HuH-7 (cell line): ENCODE data around the gene MLLT1.

ENCODE experiments used
- DNase-seq: peaks from one replicate; pipeline ENCODE4 v3.0.0; 2011; ENCODE audit warnings: low spot score

The MLLT1 gene

DNA sequence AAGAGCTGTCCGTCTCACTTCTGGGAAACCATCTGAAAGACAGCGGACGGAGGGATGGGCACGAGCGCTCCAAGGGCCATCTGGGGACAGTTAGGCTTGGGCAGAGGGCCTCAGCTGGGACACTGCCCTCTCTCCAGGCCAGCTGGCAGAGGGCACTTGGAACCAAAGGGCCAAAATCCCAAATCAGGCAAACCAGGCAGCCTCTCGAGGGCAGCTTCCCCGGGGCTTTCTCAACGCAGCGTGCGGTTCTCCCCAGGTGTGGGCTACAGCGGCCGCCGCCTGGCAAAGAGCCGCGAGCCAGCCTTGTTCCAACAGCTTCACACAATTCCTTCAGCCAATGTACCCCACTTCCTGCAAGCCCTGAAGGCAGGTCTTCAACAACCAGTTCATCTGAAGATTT is 5.0 kb downstream of the MLLT1 start:
- no peak for DNase-seq

DNA sequence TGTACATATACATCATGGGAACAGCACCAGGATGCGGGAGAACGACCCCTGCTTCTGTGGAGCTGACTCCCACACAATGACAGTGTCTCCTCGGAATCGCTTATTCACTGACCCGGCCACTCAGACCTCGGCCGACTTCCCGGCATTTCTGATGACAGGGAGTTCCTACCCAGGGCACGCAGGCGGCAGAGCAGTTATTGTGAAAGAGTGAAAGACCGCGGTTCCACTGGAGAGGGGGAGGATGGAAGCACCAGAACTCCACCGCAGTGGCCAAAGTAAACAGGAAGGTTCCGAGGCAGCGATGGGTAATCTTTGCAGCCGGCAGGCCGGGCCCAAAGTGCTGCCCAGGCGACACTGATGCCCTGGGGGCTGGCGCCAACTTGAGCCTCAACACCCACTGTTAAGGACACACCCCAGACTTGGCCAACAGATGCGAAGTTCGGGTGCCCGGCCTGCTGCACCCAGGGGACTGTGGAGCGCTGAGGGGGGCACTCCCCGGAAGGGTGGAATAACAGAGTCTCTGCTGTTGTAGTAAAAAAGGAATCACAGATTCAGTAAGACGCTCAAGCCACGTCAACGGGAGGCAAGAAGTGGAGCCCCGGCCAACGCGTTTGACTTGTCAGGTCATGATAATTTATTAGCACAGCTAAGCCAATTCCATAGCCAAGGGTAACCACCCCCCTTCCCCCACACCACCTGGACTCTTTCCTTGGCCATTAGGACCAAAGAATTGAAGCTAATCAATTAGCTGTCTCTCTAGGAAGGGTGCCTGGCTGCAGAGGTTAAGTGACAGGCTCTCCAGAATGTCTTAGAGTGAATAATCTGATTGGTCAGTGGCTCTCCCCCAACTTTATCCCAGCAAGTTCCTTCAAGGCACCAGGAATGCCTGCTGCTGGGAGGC is 5.8 kb downstream of the MLLT1 start:
- no peak for DNase-seq

DNA sequence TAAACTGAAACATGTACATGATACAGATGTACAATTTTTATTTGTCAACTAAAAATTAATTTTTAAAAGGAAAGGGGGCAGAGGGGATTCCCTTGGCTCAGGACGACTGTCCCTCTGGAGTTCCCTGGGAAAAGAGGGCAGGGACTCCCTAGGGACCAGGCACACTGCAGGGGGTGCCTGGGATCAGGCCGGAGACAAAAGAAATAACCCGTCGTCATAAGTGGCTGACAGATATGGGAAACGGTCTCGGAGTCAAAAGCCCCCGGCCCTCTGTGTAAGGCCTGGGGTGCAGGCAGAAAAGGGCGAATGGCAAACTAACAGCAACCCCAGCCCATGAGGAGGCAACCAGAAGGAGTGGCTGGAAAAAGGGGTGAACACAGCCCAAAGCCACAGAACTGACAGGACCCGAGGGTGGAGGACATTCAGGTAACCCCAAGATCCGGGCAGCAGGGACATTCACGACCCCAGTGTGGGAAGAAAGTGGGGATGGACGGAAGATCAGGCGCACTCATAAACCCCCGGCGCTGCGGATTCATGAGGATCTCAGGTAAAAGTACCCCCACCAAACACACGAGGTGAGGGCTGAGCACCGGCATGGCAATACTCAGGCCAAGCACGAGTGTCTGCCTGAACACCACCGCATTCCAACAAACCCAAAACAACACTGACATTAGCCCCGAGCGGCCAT is 6.7 kb downstream of the MLLT1 start:
- DNase-seq, result no peak

DNA sequence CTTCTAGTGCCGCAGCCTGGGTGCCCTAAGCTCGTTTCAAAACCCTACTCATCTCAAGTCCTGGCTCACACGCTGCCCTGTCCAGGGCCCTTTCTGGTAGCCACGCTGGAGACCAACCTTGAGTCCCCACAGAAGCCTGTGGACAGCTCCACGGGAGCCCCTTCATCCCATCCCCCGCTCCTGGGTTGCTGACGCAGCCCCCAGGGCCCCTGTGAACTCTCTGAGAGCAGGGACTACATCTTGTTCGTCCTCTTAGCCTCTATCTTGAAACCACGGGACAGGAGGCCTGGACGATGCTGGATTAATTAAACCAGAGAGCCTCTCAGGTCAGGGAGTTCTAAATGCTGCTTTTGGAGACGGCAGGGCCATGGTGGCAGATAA is 7.4 kb downstream of the MLLT1 start:
- no peak for DNase-seq

DNA sequence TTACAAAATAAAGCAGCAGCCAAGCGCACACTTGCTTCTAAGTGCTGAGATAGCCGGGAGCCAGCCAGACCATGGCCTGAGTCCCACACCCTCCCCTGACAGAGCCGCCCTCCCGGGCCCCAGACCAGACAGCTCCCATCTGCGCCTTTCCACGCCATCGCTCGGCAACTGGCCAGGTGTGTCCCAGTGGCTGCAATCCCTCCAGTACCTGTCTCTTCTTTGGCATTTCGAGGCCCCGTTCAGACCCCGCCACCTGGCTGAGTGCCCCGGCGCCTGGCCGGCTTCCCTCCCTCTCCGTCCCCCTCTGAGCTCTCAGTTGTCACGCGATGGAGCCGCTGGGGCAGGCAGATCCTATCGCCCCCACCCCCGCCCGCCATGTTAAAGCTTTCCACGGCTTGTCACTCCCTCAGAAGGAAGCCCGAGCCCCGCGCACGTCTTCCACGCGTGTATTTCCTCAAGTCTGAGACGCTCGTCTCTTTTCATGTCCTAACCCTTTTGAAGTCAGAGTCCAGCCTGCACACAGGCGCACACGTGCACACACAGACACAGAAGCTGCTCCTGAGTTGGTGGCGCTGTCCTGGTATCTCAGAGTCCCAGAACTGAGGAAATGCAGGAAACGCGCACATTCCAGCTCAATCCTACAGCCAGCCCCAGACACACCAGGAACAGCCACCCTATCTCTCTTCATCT is 7.9 kb downstream of the MLLT1 start:
- no peak for DNase-seq

DNA sequence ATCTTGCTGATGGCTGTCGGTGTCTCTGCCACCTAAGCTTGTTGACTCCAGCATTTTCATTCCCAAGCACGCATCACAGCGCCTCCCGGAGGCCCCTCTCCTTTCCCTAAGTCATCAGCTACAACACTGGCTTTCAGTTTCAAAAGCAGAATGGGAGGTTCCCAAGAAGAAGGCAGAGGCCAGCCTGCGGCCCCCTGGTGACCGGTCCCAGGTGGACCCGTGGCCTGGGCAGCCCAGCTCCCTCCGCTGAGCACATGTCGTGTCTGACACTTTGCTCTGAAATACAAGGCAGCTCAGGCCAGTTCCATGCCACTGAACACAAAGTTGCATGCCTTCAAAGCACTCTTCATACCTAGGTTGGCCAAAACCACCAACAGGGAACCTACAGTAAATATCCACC is 8.5 kb downstream of the MLLT1 start:
- no peak for DNase-seq

DNA sequence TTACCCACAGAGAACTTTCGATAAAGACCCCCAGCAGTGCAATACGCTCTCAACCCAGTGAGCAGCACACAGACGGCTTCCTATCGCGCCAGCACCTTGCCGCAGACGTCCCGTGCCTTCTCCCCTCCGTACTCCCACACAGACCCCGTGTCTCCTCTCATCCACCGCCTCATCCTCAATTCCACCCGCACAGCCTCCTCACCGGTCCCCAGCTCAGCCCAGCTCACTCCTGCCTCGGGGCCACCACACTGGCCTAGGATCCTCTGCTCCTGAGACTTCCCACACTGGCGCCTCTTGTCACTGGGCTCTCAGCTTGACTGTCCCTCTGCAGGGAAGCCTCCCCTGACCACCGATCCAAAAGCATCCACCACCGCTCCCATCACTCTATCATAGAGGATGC is 9.0 kb downstream of the MLLT1 start:
- DNase-seq, result no peak

DNA sequence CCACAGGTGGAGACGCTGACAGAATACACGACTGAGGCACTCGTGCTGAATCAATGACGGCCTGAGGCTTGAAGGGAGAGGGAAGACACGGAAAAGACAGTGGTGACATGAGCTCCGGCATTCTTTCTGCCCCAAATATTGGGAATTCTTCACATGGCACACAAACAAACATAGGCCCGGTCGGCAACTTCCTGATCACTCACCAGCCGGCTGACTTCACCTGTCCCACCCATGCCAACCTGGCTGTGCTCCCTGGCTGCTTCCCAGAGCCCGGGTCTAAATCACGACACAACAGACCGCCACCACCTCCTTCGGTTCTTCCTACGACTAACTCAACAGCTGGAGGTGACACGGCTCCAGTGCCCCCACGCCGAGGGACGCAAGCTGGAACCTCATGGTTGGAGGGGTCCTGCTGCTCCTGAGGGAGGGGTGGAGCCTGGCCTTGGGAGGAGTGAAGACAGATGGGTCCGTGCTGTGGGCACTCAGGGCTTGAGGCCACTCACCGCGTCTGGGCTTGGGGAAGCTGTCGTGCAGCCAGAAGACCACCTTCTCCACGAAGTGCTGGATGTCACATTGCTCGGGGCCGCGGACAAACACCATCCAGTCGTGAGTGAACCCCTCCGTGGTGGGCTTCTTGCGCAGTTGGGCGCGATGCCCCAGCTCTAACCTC is 9.6 kb downstream of the MLLT1 start:
- DNase-seq, result no peak

DNA sequence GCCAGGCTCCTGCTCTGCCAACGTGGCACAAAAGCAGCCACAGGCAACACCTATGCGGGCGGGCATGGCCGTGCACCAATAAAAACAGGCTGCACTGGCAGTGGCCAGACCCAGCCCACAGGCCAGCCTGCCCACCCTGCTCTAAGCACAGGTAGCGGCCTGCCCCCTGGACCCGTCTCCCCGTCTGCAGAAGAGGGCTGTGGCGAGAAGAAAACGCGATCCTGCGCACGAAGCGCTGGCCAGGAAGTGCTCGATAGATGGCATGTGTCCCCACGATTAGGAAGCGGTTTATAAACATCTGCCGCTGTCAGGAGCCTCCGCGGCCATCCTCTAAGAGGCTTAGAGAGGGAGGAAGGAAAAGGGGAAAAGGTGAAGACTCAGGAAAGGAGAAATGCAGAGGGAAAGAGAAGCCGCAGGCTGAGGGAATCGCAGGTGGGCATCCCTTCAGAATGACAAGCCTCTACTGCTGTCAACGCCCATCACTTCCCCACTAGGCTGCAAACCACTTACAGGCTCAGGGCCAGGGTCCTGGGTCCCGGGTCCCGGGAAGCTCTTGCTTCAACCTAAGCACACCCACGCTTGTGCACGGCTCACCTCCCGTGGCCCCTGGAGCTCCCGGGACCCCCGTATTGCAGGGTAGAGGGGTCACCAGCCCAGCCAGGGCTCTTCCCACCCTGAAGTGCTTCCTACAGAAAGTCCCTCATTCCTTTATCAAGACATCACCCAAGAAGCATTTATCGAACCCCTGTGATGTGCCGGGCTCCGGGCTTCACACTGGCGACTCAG is 10.5 kb downstream of the MLLT1 start:
- DNase-seq, result no peak

DNA sequence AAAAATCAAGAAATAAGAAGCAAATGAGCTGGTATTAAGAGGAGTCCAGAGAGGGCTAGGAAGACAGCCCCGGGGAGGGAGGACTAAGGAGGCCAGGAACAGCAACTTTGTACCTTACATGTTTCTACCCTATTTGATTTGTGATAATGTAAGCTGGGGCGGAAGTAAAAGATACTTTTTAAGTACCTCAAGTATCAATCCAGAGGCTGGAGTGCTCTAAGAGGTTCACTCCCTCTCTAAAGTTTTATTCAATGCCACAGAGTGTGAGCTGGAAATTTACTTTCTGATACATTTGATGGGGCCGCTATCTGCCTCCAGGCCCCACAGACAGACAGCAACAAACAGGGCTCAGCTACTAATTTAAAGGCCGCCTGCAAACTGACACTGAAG is 11.4 kb downstream of the MLLT1 start:
- DNase-seq, result no peak

DNA sequence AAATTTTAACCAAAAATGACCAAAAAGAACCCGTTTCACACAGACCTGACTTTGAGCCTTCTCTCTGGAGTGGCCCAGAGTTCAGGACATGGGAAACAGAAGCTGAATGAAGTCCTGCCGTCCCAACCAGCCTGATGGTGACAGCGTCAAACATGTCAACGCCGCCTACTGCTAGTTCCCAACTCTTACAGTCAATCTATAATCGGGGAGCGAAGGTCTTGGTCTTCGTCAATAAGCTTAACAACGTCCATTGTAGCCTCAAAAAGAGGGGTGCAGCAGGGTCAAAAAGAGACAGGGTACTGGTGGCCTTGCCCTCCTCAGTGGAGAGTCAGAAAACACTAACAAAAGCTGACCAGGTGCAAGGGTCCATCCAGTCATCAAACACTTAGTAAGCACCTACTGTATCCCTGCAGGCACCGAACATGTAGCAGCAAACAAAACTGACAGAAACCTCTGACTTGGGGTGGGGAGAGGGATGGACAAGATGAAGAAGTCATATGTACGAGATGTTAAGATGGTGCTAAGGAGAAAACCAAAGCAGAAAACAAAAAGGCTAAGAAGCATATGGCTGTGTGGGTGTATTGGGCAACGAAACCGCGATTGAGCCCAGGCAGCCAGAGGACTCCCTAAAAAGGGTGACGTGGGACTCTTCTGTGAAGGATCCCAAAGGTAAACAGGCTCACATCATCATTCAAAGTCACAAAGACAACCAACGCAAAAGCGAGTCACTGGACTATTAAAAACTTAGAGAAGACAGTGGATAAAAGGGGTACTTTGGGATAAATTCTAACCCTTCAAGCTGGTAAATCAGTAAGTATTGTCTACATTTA is 12.0 kb downstream of the MLLT1 start:
- DNase-seq, result no peak

DNA sequence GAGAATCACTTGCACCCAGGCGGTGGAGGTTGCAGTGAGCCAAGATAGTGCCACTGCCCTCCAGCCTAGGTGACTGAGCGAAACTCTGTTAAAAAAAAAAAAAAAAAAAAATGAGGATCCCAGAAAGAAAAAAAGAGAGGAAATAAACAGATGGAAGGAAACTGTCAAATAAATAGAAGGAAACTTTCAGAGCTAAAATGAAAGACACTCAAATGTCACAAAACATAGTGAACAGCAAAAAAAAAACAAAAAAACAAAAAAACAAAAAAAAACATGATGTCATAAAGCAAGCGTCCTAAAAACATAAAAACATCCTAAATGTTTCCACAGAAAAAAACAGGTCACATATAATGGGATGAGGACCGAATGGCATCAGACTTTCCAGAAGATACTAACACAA is 15.0 kb downstream of the MLLT1 start:
- no peak for DNase-seq

DNA sequence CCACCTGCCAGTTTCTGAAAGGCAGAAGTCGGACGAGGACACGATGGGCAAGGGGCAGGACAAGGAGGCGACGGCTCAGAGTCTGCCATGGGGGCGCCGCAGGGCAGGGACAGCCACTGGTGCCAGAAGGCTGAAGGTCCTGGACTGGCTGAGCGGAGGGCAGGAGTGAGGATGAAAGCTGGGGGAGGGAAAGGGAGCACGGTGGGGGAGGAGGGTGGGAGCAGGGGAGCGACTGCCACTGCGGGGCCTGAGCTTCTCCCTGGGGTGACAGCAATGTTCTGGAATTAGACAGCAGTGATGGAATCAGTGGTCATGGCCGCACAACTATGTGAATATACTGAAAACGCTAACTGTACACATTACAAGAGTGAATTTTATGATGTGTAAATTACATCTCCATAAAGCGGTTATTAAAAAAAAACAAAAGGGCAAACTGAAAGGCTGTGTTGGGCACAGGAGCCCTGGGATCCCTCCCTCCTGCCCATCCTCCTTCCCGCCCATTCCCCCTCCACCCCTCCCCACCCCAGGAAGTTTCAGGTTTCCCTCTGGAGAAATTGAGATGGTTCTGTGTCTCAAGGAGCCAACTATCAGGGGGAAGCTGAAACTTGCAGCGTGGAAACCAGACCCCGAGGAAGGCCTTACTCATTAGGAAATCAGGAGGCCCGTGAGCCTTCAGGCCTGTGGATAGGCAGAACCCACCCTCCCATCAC is 15.9 kb downstream of the MLLT1 start:
- DNase-seq, result no peak

DNA sequence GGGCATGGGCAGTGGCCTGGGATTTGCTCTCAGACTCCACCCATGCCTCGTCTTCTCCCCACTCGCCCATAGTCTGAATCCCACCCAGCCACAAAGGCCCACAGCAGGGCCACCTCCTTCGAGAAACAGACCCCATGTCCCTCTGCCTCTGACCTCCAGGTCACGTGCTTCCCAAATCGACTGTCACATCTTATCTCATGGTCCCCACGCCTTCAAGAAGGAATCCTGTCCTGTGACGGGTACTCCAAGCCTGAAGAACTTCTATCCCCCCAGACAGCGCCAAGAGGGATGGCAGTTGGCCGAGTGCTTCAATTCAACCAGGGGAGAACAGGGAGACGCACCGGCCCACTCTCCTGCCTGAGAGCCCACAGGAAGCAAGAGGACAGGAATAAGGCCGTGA is 16.5 kb downstream of the MLLT1 start:
- DNase-seq, result no peak

DNA sequence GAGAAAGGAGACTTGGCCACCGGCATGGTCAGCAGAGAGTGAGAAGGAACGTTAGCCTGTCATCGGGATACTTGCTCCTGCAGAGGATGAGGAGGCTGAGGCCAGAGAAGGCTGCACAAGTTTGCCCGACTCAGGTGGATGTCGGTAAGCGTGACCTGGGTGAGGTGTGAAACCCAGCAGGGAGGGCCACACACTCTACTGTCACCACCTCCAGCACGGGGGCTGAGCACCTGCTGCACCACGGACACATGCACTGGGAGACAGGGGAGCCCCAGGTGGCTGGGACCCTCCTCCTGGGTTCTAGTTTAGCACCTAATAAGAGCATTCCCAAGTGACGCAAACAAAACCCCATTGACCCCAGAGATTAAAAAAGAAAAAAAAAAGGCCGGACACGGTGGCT is 17.3 kb downstream of the MLLT1 start:
- no peak for DNase-seq

DNA sequence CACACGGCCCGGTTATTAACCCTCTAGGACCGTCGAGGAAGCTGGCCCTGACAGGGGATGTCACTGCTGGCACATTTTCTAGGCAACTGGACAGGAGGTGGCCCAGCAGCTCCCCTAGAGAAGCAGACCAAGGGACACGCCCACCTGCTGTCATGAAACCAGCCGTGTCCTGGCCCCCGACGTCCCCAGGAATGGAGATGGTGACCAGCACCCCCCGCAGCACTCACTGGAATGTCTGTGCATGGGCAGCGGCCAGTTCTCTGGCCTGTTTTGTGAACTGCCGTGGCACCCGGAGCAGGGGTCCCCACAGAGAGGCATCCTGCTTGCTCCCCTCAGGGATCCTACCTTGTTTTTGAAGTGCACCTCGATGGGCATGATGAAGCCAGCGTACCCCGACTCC is 17.9 kb downstream of the MLLT1 start:
- no peak for DNase-seq

DNA sequence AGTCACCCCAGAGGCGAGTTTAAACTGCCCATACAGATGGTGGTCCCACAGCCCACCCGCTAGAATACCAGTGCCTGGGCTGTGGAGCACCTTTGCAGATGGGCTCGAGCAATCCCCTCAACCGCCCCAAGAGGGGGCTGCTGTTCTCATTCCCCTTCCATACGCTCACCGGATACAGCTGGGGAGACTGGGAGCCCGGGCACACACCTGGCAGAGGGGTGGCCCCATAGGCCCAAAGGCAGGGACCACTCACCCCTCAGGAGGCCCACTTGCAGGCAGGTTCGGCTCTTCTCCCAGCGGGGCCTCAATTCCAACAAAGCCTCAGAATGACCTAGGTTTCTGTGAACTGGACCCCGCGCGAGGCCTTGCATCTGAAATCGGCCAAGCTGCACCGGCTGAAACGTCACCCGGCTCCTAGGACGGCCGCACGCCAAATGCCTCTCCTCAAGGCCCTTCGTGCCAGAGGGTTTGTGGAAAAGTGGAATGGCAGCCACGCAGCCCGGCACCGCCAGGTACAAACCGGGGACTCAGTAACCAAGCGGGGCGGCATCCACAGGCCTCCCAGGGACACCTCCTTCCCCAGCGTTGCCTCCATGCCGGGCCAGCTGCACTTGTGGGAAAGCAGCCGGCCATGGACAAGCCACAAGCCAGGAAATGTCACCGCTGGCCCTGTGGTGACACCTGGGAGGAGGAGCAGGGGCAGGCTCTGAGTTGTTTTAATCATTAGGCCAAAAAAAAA is 18.7 kb downstream of the MLLT1 start:
- DNase-seq, result peak; percentile 65

DNA sequence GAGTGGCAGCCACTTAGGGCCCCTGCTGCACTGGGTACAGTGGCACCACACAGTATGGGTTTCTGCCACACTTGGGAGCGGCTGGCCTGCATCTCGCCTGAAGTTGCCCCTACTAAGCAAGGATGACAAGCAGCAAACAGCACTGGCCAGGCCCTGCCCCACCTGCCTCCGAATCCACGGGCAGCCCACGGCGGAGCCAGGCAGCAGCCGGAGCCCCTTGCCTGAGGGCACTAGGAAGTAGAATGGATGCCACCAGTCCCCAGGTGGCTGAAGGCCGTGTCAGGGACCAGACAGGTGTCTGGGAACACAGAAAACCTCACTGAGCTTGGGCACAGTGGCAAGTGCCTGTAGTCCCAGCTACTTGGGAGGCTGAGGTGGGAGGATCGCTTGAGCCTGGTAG is 19.4 kb downstream of the MLLT1 start:
- DNase-seq, result no peak

DNA sequence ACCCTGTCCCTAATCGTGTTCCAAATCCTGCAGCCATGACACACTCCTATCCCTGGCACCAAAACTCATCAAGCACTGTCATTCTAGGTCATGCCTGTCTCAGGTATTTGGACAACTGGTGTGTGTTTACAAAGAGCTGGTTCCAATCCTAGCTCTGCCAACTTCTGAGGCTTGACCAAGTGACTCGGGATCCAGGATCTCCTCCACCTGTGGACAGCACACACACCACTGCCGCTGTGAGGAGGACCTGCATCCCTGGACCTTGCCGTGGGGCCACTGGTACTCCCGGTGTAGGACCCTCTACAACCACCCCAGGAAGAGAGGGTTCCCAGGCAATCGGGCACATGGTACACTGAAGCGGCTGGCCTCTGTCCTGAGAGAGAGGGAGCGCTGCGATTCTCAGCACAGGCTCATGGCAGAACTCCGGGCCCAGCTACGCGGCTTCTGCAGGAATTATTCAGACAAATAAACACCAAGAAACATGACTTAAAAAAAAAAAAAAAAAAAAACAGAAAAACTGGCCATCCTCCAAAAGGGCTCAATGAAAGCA is 20.4 kb downstream of the MLLT1 start:
- DNase-seq, result no peak
